ENCODE results near the gene C3orf49.

C3orf49 gene

DNA sequence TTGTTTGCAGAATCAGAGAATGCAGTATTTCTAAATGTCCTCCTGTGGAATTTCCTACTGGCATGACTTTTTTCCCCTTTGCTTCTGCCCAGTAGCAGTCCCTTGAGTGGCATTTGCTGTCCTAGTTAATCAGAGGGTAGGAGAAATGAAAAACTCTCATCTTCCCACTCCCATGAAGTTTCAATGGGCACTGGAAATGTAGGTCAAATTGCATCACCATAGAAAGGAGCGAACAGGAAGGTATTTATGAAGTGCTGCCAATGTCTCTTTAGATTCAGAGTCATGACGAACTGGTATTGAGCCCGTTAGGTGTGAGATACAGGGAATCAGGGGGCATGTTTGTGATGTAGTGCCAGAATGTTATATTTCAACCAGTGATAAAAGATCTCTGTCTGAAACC is 67.8 kb downstream of the C3orf49 start:
- DNase-seq (ENCODE audit: low spot score): no peak

DNA sequence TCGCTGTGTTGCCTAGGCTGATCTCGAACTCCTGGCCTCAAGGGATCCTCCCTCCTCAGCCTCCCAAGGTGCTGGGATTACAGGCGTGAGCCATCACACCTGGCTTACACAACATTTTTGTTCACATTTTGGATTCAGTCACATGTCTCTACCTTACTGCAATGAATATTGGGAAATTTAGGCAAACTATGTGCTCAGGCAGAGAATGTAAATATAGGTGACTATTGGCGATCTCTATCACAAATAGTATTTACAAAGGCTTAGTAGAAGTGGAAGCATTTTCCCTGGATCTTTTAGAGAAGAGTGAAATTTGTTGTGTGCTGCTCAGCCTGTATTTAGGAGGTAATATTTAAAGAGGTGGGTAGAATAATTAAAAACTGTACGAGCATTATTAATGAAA is 72.4 kb downstream of the C3orf49 start:
- no peak for DNase-seq (ENCODE audit: low spot score)

DNA sequence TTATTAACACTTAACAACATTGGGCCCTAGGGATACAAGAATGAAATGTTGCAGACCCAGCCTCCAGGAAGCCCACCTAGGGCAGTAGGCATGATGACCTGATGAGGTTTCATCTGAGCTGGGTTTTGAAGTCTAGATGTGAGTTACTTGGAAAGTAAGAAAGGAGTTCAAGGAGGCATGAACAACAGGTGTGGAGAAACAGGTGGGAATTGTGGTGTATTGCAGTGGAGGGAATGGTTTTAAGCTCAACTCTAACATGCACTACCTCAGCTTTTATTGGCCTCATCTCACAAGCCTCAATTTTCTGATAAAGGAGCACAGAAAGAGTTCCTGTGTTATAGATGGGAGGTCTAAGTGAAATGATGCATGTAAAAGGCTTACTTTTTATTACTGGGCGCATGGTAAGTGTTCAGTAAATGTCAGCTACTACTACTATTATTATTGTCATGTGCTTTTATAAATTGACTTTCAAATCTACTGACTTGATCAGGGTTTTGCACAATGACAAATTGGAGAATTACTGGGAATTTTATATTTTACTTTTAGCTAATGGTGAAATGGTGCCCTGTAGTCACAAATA is 73.8 kb downstream of the C3orf49 start:
- DNase-seq (ENCODE audit: low spot score): no peak

DNA sequence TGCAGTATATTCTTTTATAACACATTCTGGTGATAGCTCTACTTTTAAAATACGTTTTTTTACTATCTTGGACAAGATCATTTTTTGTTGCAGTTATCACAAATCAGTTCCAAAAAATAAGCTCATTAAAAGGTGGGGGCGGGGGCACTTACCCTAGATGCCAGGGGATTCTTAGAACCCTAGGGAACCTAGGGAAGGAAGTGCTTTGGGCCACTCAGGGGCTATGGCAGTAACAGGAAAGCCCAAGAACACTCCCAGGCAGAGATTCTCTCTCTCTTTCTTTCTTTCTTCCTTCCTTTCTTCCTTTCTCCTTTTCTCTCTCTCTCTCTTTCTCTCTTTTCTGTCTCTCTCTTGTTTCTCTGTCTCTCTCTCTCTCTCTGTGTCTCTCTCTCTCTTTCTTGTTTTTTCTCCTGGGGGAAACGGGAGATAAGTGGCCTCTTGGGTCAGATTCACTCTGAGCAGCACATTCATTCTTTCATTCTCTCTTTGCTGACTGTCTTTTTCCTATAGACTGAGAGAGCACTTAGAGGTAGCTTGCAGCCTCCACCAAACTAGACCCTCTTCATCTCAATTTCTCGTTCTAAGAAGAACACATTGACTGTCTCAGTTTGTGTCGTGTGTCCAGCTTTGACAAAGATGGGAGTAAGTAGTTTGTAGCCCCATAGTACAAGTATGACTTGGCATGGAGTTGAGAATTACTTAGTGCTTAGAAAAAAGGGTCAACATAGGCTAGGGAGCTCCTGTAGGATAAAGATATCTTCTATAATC is 76.5 kb downstream of the C3orf49 start:
- DNase-seq (ENCODE audit: low spot score): no peak

DNA sequence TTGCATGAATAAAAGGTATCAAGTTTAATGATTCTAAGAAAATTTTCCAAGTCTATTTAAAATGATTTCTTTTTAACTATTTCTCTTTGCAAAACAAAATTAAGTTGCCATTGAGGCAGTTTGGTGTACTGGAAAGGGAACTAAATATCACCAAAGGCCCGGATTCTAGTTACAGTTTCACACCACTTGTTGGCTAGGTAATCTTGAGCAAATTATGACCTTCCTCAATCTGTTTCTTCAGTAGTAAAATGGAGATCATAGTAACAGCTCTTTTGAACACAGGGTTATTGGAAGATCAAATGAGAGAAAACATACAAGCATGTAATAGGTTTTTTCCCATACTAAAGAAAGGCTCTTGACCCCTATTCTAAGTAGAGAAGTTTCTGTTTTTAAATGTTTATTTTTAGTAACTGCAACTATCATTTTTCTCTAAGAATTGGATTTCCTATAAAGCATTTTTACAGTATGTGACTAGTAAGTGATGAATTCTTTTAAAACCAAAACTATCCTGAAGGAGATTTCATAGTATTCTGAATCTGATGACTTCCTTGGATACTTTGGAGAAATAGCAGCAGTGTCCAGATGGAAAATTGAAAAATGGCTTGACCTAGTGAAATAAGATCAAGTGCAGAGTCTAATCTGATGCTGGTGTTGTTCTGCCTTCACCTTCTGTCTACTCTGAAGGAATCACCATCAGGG is 77.4 kb downstream of the C3orf49 start:
- no peak for DNase-seq (ENCODE audit: low spot score)
